Measurements from ENCODE around the gene CYTH2.

CYTH2 gene

GRCh38 chr19:48444129-48444935 is 24.8 kb upstream of the CYTH2 start (continued):
- no peak for TF ChIP-seq HOXA7 (CRISPR knock-in tag; IDR thresholded peaks at IDR 0.05; ENCODE audit: borderline replicate concordance)
- TF ChIP-seq ZNF248 (tag by site-specific recombination; IDR thresholded peaks at IDR 0.05) = no peak
- TF ChIP-seq ZNF10 (tag by site-specific recombination; IDR thresholded peaks at IDR 0.05) = no peak
- no peak for TF ChIP-seq ZNF239 (tag by site-specific recombination; IDR thresholded peaks at IDR 0.05)
- no peak for TF ChIP-seq ZNF792 (tag by site-specific recombination; IDR thresholded peaks at IDR 0.05)
- TF ChIP-seq KLF1 (tag by site-specific recombination; IDR thresholded peaks at IDR 0.05) = peak; percentile 52; the same call in 1 of the 2 replicates
- no peak for TF ChIP-seq TCF7L2 (IDR thresholded peaks at IDR 0.05; ENCODE audit: borderline replicate concordance, low read depth, low read length)
- TF ChIP-seq ZBTB20 (tag by site-specific recombination; IDR thresholded peaks at IDR 0.05) = no peak
- no peak for TF ChIP-seq ZNF530 (tag by site-specific recombination; IDR thresholded peaks at IDR 0.05; ENCODE audit: low read depth)
- no peak for TF ChIP-seq ZFP37 (tag by site-specific recombination; IDR thresholded peaks at IDR 0.05)
- TF ChIP-seq, protein P1, sequence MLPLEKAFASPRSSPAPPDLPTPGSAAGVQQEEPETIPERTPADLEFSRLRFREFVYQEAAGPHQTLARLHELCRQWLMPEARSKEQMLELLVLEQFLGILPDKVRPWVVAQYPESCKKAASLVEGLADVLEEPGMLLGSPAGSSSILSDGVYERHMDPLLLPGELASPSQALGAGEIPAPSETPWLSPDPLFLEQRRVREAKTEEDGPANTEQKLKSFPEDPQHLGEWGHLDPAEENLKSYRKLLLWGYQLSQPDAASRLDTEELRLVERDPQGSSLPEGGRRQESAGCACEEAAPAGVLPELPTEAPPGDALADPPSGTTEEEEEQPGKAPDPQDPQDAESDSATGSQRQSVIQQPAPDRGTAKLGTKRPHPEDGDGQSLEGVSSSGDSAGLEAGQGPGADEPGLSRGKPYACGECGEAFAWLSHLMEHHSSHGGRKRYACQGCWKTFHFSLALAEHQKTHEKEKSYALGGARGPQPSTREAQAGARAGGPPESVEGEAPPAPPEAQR (tag by site-specific recombination; IDR thresholded peaks at IDR 0.05) = no peak
- TF ChIP-seq ZBTB21 (tag by site-specific recombination; IDR thresholded peaks at IDR 0.05) = no peak
- no peak for TF ChIP-seq EGR2 (tag by site-specific recombination; IDR thresholded peaks at IDR 0.05; ENCODE audit: low read depth)
- no peak for TF ChIP-seq FEZF1 (tag by site-specific recombination; IDR thresholded peaks at IDR 0.05)
- TF ChIP-seq ZNF311 (tag by site-specific recombination; IDR thresholded peaks at IDR 0.05; ENCODE audit: borderline replicate concordance) = no peak
- no peak for TF ChIP-seq RBAK (tag by site-specific recombination; IDR thresholded peaks at IDR 0.05)
- TF ChIP-seq HOXC10 (CRISPR knock-in tag; IDR thresholded peaks at IDR 0.05) = no peak
- peak; percentile 23; the same call in 1 of the 2 replicates for TF ChIP-seq ZNF391 (tag by site-specific recombination; IDR thresholded peaks at IDR 0.05; ENCODE audit: borderline replicate concordance, low read depth)
- TF ChIP-seq, protein P2, sequence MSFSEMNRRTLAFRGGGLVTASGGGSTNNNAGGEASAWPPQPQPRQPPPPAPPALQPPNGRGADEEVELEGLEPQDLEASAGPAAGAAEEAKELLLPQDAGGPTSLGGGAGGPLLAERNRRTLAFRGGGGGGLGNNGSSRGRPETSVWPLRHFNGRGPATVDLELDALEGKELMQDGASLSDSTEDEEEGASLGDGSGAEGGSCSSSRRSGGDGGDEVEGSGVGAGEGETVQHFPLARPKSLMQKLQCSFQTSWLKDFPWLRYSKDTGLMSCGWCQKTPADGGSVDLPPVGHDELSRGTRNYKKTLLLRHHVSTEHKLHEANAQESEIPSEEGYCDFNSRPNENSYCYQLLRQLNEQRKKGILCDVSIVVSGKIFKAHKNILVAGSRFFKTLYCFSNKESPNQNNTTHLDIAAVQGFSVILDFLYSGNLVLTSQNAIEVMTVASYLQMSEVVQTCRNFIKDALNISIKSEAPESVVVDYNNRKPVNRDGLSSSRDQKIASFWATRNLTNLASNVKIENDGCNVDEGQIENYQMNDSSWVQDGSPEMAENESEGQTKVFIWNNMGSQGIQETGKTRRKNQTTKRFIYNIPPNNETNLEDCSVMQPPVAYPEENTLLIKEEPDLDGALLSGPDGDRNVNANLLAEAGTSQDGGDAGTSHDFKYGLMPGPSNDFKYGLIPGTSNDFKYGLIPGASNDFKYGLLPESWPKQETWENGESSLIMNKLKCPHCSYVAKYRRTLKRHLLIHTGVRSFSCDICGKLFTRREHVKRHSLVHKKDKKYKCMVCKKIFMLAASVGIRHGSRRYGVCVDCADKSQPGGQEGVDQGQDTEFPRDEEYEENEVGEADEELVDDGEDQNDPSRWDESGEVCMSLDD (tag by site-specific recombination; IDR thresholded peaks at IDR 0.05) = peak; percentile 71; the same call in 1 of the 2 replicates
- TF ChIP-seq, protein P3, sequence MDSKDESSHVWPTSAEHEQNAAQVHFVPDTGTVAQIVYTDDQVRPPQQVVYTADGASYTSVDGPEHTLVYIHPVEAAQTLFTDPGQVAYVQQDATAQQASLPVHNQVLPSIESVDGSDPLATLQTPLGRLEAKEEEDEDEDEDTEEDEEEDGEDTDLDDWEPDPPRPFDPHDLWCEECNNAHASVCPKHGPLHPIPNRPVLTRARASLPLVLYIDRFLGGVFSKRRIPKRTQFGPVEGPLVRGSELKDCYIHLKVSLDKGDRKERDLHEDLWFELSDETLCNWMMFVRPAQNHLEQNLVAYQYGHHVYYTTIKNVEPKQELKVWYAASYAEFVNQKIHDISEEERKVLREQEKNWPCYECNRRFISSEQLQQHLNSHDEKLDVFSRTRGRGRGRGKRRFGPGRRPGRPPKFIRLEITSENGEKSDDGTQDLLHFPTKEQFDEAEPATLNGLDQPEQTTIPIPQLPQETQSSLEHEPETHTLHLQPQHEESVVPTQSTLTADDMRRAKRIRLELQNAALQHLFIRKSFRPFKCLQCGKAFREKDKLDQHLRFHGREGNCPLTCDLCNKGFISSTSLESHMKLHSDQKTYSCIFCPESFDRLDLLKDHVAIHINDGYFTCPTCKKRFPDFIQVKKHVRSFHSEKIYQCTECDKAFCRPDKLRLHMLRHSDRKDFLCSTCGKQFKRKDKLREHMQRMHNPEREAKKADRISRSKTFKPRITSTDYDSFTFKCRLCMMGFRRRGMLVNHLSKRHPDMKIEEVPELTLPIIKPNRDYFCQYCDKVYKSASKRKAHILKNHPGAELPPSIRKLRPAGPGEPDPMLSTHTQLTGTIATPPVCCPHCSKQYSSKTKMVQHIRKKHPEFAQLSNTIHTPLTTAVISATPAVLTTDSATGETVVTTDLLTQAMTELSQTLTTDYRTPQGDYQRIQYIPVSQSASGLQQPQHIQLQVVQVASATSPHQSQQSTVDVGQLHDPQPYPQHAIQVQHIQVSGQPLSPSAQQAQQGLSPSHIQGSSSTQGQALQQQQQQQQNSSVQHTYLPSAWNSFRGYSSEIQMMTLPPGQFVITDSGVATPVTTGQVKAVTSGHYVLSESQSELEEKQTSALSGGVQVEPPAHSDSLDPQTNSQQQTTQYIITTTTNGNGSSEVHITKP (tag by site-specific recombination; IDR thresholded peaks at IDR 0.05) = peak; percentile 71
- no peak for TF ChIP-seq BCL6B (tag by site-specific recombination; IDR thresholded peaks at IDR 0.05)
- no peak for TF ChIP-seq ZNF114 (tag by site-specific recombination; IDR thresholded peaks at IDR 0.05)
- no peak for TF ChIP-seq CTCF (tag by site-specific recombination; IDR thresholded peaks at IDR 0.05)
- TF ChIP-seq ZNF140 (tag by site-specific recombination; IDR thresholded peaks at IDR 0.05) = no peak
- no peak for TF ChIP-seq OVOL3 (tag by site-specific recombination; IDR thresholded peaks at IDR 0.05)
- TF ChIP-seq ATF2 (tag by site-specific recombination; IDR thresholded peaks at IDR 0.05; ENCODE audit: low read depth) = no peak
- no peak for TF ChIP-seq ZBTB48 (tag by site-specific recombination; IDR thresholded peaks at IDR 0.05)
- TF ChIP-seq KLF10 (tag by site-specific recombination; IDR thresholded peaks at IDR 0.05) = no peak

All from HEK293 (cell line).